ENCODE measurements around the gene SRRM1.
"Not testable (repeated sequence)": the region's sequence is repeated elsewhere in the genome, so short reads cannot be mapped to it uniquely, and the experiment has no call there.

SRRM1 gene

GRCh38 chr1:24666794-24667193, 23.7 kb downstream of the SRRM1 start:
- Mint-ChIP-seq H3K27ac (no peak overlapping the region), H3K4me3 (no peak overlapping the region), H3K4me1 (peaks cover 4% of the 10 kb centered on the region), H3K27me3 (no peaks in the 10 kb centered on the region), H3K9me3 (no peaks in the 10 kb centered on the region)
- ATAC-seq (no peak), DNase-seq (no peak)

DNA sequence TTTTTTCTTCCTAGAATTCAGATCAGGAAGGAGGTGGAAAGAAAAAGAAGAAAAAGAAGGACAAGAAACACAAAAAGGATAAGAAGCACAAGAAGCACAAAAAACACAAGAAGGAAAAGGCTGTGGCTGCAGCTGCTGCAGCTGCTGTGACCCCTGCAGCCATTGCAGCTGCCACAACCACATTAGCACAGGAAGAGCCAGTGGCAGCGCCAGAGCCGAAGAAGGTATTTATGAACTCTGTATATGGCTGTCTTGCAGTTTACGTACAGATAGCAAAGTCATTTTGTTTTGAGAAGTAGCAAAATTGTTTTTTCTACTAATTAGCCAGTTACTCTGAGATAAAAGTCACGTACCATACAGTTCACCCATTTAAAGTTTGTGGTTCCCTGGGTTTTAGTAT, 28.3 kb downstream of the SRRM1 start:
- not testable (repeated sequence) for H3K4me3 Mint-ChIP-seq

DNA sequence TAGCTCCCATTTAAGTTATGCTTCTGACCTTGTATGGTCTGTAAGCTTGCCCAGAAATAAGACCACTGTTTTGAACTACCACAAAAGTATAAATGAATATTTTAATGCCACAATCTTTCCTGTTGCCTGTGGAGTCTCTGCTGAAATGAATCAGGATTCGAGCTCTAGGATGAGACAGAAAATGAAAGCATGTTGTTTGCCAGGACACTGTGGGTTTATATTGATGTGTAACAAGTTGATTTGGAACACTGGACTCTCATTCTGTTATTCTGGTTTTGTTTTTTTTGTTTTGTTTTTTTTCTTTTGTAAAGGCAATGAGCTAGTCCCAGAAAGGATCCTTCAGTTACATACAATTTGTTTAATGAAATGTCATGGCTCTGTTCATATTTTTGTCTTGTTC, 29.6 kb downstream of the SRRM1 start:
- not testable (repeated sequence) for ATAC-seq, H3K4me1 Mint-ChIP-seq, H3K27me3 Mint-ChIP-seq, H3K4me3 Mint-ChIP-seq, DNase-seq, H3K9me3 Mint-ChIP-seq
- H3K27ac Mint-ChIP-seq = peak overlapping the region in 1 of 2 donors; percentile 76

More for the DNA sequence above, 28.3 kb downstream of the SRRM1 start:
- not testable (repeated sequence) for H3K27ac Mint-ChIP-seq, H3K4me1 Mint-ChIP-seq, DNase-seq, H3K9me3 Mint-ChIP-seq, ATAC-seq, H3K27me3 Mint-ChIP-seq

GRCh38 chr1:24673341-24673740, 30.2 kb downstream of the SRRM1 start:
- Mint-ChIP-seq H3K27ac (peak overlapping the region in 1 of 2 donors; percentile 68), H3K4me3 (no peak overlapping the region), H3K9me3 (no peaks in the 10 kb centered on the region), H3K4me1 (no peaks in the 10 kb centered on the region), H3K27me3 (no peaks in the 10 kb centered on the region)
- no peak for DNase-seq
- no peak for ATAC-seq

DNA sequence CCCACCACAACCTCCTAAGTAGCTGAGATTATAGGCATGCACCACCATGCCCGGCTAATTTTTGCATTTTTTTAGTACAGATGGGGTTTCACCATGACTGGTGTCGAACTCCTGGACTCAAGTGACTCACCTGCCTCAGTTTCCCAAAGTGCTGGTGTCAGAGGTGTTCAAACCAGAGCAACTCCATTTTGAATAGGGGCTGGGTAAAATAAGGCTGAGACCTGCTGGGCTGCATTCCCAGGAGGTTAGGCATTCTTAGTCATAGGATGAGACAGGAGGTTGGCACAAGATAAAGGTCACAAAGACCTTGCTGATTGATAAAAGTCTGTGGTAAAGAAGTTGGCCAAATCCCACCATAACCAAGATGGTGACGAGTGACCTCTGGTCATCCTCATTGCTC, 35.3 kb downstream of the SRRM1 start:
- H3K9me3 Mint-ChIP-seq, ATAC-seq, H3K27me3 Mint-ChIP-seq, H3K4me1 Mint-ChIP-seq, DNase-seq, H3K27ac Mint-ChIP-seq, H3K4me3 Mint-ChIP-seq: not testable (repeated sequence)

DNA sequence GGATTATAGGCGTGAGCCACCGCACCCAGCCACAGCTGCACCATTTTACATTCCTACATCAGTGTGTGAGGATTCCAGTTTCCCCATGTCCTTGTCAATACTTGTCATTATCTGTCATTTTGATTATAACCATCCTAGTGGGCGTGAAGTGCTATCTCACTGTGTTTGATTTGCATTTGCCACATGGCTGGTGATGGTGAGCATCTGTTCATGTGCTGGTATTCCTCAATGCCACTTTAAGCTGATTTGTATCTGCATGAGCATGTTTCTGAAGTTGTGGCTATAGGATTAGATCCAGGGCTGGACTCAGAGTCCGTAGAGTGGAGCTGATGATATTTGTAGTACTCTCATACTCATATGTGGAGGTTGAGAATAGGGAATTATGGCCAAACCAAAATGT, 36.6 kb downstream of the SRRM1 start:
- Mint-ChIP-seq H3K27ac (no peak overlapping the region), H3K27me3 (no peaks in the 10 kb centered on the region), H3K4me3 (no peak overlapping the region), H3K9me3 (no peaks in the 10 kb centered on the region), H3K4me1 (no peaks in the 10 kb centered on the region)
- DNase-seq (no peak), ATAC-seq (no peak)

DNA sequence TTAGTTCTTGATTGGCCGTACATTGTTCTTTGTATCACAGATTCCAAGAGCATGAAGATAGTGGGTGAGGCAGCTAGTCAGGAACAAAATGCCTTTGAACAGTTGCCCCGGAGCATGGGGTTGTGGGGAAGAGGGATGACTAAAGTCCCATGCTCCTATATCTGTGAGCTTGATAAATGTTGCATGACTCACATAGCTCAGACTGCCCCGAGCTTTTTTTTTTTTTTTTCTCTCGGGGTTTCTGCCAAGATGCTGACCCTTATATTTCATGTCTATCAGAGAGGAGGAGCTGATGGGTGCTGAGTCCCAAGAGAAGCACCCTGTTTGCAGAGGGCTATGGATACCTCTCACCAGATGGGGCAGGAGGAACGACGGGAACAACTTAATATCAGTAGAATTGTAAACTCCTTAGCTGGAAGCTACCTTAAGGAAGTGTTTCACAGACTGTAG, 40.6 kb downstream of the SRRM1 start:
- no peaks in the 10 kb centered on the region for H3K4me1 Mint-ChIP-seq
- ATAC-seq = no peak
- no peak for DNase-seq
- H3K27ac Mint-ChIP-seq = peak overlapping the region in 1 of 2 donors; percentile 57
- no peaks in the 10 kb centered on the region for H3K9me3 Mint-ChIP-seq
- no peak overlapping the region for H3K4me3 Mint-ChIP-seq
- no peaks in the 10 kb centered on the region for H3K27me3 Mint-ChIP-seq

DNA sequence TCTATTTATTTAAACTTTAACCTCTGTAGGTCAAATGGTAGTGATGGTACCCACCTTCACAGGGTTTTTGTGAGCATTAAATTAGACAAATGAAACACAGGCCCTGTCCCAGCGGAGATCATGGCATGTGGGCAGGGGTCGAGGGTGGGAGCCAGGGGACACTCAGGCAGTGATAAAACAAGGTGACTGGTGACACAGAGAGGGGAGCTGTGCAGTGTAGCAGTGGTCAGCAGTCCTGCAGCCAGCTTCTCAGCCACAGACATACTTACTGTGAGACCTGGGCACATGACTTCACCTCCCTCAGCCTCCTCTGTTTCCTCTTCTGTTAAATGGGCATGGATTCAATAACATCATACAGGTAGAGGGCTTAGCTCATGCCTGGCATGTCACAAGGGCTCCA, 44.9 kb downstream of the SRRM1 start:
- no peaks in the 10 kb centered on the region for H3K9me3 Mint-ChIP-seq
- no peaks in the 10 kb centered on the region for H3K4me1 Mint-ChIP-seq
- H3K27ac Mint-ChIP-seq = no peak overlapping the region
- no peak for DNase-seq
- no peak overlapping the region for H3K4me3 Mint-ChIP-seq
- no peak for ATAC-seq
- H3K27me3 Mint-ChIP-seq = no peaks in the 10 kb centered on the region

- peak; percentile 46 to 54 for DNase-seq
- no peak overlapping the region for H3K4me3 Mint-ChIP-seq
- no peak overlapping the region for H3K27ac Mint-ChIP-seq
- H3K4me1 Mint-ChIP-seq = no peaks in the 10 kb centered on the region
- H3K27me3 Mint-ChIP-seq = no peaks in the 10 kb centered on the region
- H3K9me3 Mint-ChIP-seq = no peaks in the 10 kb centered on the region
- ATAC-seq = peak; percentile 83
Observed at GRCh38 chr1:24688621-24689195, 45.6 kb downstream of the SRRM1 start.

- Mint-ChIP-seq H3K27ac (no peak overlapping the region), H3K4me1 (no peaks in the 10 kb centered on the region), H3K27me3 (peaks cover 8% of the 10 kb centered on the region), H3K4me3 (no peak overlapping the region), H3K9me3 (no peaks in the 10 kb centered on the region)
- no peak for ATAC-seq
- no peak for DNase-seq
Observed at GRCh38 chr1:24691051-24691450, 47.9 kb downstream of the SRRM1 start.

GRCh38 chr1:24692351-24692980, 49.4 kb downstream of the SRRM1 start:
- Mint-ChIP-seq H3K27me3 (peaks cover 8% of the 10 kb centered on the region), H3K27ac (no peak overlapping the region), H3K4me3 (no peak overlapping the region), H3K4me1 (peaks cover 5% of the 10 kb centered on the region), H3K9me3 (no peaks in the 10 kb centered on the region)
- ATAC-seq (no peak), DNase-seq (no peak)

GRCh38 chr1:24693827-24694379, 50.8 kb downstream of the SRRM1 start:
- H3K9me3 Mint-ChIP-seq = no peaks in the 10 kb centered on the region
- peaks cover 8% of the 10 kb centered on the region for H3K27me3 Mint-ChIP-seq
- peaks cover 5% of the 10 kb centered on the region for H3K4me1 Mint-ChIP-seq
- ATAC-seq (no peak), DNase-seq (no peak)
- H3K4me3 Mint-ChIP-seq = no peak overlapping the region
- H3K27ac Mint-ChIP-seq = peak overlapping the region in 1 of 2 donors; percentile 34

GRCh38 chr1:24694380-24694843, 51.3 kb downstream of the SRRM1 start:
- ATAC-seq = no peak
- peak overlapping the region in 1 of 2 donors; percentile 34 for H3K27ac Mint-ChIP-seq

GRCh38 chr1:24695202-24695974, 52.3 kb downstream of the SRRM1 start:
- ATAC-seq (no peak), DNase-seq (no peak)
- no peaks in the 10 kb centered on the region for H3K9me3 Mint-ChIP-seq
- H3K27ac Mint-ChIP-seq = no peak overlapping the region
- H3K4me3 Mint-ChIP-seq = no peak overlapping the region
- H3K4me1 Mint-ChIP-seq = peaks cover 5% of the 10 kb centered on the region
- peaks cover 8% of the 10 kb centered on the region for H3K27me3 Mint-ChIP-seq

More at GRCh38 chr1:24694380-24694843, 51.3 kb downstream of the SRRM1 start:
- Mint-ChIP-seq H3K4me1 (peaks cover 5% of the 10 kb centered on the region), H3K4me3 (no peak overlapping the region), H3K9me3 (no peaks in the 10 kb centered on the region), H3K27me3 (peaks cover 8% of the 10 kb centered on the region)
- no peak for DNase-seq

- ATAC-seq (no peak), DNase-seq (no peak)
- peaks cover 8% of the 10 kb centered on the region for H3K27me3 Mint-ChIP-seq
- H3K27ac Mint-ChIP-seq = no peak overlapping the region
- peaks cover 5% of the 10 kb centered on the region for H3K4me1 Mint-ChIP-seq
- no peak overlapping the region for H3K4me3 Mint-ChIP-seq
- no peaks in the 10 kb centered on the region for H3K9me3 Mint-ChIP-seq
Observed at GRCh38 chr1:24696041-24696755, 53.1 kb downstream of the SRRM1 start.

All from stimulated activated naive CD8-positive, alpha-beta T cell treated with anti-CD3 and anti-CD28 coated beads, Interleukin-15, amount 100 ng/mL, for 72 hours (primary cell).